Islet of Langerhans (tissue), 1 donor: ENCODE measurements around the gene MYO9B.
"Not testable (repeated sequence)": the region's sequence is repeated elsewhere in the genome, so short reads cannot be mapped to it uniquely, and the experiment has no call there.

ENCODE experiments used
- FAIRE-seq: peaks from one replicate; lab custom pipeline; 2011; peaks lifted over from hg19 to GRCh38; lab: Jason Lieb, UNC

Gene MYO9B

GRCh38 chr19:17090583-17090982 lies 15.0 kb downstream of the MYO9B start:
- FAIRE-seq: no peak

- no peak for FAIRE-seq
These were observed 16.3 kb downstream of the MYO9B start for GRCh38 chr19:17091758-17092333.

- no peak for FAIRE-seq
These were observed 17.1 kb downstream of the MYO9B start for GRCh38 chr19:17092696-17093095.

DNA sequence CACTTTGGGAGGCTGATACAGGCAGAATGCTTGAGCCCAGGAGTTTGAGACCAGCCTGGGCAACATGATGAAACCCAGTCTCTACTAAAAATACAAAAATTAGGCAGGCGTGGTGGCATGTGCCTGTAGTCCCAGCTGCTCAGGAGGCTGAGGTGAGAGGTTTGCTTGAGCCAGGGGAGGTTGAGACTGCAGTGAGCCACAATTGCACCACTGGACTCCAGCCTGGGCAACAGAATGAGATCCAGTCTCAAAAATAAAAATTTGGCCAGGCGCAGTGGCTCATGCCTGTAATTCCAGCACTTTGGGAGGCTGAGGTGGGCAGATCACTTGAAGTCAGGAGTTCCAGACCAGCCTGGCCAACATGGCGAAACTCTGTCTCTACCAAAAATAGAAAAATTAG lies 19.1 kb downstream of the MYO9B start:
- not testable (repeated sequence) for FAIRE-seq

DNA sequence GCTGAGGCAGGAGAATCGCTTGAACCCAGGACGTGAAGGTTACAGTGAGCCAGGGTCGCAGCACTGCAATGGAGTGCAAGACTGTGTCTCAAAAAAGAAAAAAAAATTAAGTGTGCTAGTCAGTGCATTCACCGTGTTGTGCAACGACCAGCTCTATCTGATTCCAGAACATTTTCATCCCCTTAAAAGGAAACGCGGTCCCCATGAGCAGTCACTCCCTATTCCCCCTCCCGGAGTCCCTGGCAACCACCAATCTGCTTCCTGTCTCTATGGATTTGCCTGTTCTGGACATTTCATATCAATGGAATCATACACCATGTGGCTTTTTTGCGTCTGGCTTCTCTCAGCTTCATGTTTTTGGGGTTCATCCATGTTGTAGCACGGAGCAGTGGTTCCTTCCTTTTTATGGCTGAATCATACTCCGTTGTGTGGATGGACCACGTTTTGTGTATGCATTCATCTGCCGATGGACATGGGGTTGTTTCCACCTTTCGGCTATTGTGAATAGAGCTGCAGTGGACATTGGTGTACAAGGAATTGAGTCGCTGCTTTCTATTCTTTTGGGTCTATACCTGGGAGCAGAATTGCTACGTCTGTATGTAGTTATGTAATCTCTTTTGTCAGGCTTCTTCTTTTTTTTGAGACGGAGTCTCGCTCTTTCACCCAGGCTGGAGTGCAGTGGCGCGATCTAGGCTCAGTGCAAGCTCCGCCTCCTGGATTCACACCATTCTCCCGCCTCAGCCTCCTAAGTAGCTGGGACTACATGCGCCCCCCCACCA lies 19.8 kb downstream of the MYO9B start:
- FAIRE-seq: no peak

GRCh38 chr19:17097593-17098126 lies 22.1 kb downstream of the MYO9B start:
- FAIRE-seq: no peak

- FAIRE-seq: no peak
These were observed 22.7 kb downstream of the MYO9B start for GRCh38 chr19:17098326-17098725.

DNA sequence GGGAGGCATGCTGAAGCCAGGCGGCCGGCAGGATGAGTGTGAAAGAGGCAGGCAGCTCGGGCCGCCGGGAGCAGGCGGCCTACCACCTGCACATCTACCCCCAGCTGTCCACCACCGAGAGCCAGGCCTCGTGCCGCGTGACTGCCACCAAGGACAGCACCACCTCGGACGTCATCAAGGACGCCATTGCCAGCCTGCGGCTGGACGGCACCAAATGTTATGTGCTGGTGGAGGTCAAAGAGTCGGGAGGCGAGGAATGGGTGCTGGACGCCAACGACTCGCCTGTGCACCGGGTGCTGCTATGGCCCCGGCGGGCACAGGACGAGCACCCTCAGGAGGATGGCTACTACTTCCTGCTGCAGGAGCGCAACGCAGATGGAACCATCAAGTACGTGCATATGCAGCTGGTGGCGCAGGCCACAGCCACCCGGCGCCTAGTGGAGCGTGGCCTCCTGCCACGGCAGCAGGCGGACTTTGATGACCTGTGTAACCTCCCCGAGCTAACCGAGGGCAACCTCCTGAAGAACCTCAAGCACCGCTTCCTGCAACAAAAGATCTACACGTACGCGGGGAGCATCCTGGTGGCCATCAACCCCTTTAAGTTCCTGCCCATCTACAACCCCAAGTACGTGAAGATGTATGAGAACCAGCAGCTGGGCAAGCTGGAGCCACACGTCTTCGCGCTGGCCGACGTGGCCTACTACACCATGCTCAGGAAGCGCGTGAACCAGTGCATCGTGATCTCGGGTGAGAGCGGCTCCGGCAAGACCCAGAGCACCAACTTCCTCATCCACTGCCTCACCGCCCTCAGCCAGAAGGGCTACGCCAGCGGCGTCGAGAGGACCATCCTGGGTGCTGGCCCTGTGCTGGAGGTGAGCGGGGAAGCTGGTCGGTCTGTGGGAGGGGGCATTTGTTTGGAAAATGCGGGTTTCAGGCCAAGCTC lies 26.4 kb downstream of the MYO9B start:
- FAIRE-seq: no peak

DNA sequence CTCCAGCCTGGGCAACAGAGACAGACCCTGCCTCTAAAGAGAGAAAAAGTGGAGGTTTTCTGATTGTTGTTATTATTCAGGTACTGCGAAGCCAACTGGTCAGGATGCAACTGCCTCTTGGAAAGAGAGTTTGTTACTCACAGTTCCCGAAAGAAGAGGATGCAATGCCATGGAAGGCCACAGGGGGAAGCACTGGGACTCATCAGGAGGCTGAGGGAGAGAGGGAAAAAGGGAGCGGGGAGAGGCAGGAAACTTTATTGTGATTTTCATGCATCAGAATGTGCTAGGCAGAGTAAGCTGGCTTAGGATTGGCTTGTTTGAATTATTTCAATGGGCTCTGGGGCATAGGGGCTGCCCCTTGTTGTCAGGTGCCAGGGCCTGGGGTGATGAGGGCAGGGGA lies 27.6 kb downstream of the MYO9B start:
- FAIRE-seq: no peak

DNA sequence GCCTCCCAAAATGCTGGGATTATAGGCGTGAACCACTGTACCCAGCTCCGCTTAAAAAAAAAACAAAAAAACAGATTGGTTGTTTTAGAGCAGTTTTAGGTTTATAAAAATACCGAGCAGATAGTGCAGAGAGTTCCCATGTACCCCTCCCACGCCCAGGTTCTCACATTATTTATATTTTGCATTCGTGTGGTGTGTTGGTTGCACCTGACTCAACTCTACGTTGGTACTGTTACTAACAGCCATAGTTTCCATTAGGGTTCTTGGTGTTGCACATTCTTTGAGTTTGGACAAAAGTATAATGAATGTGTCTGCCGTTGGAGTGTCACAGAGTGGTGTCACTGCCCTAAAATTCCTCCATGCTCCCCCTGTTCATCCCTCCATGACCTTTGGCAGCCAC lies 29.1 kb downstream of the MYO9B start:
- FAIRE-seq: no peak

- no peak for FAIRE-seq
These were observed 30.0 kb downstream of the MYO9B start for GRCh38 chr19:17105556-17105955.

DNA sequence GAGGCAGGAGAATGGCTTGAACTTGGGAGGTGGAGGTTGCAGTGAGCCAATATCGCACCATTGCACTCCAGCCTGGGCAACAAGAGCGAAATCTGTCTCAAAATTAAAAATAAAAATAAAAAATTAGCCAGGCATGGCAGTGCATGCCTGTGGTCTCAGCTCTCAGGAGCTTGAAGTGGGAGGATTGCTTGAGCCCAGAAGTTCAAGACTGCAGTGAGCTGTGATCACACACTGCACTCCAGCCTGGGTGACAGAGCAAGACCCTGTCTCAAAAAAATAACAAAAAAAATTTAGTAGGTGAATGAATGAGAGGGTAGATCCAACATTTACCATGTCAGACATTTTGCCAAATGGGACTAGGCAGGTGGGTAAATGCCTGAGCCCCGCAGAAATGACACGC lies 31.4 kb downstream of the MYO9B start:
- FAIRE-seq: not testable (repeated sequence)

DNA sequence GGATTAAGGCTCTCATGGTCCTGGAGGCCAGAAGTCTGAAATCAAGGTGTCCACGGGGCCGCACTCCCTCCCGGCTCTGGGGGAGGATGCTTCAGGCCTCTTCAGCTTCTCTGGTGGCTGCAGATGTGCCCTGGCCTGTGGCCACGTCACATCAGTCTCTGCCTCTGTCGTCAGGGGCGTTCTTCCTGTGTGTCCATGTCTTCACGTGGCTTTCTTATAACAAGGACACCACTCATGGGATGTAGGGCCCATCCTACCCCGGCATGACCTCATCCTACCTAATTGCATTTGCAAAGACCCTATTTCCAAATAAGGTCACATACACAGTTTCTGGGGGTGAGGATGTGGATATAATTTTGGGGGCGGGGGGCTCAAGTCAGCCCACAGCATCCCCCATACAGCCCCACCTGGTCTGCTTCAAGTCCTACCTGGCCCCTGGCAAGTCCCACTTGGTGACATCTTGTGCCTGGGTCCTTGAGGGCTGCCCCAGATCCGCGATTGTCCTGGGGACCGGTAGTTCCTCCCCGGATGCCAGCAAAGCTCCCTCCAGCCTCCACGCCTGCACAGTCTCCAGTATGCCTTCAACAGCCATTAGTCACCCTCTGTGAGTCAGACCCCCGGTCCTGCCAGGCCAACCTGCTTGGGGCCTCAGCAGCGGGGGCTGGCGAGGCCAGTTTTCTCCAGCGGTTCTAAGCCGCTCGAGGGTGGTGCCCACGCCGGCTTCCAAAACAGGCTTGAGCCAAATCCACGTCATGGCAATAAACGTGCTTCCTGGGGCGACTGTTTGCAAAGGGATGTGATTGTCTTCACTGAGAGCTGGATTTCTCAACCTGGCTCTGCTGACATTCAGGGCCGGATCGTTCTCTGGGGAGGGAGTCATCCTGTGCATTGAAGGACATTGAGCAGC lies 32.2 kb downstream of the MYO9B start:
- FAIRE-seq: no peak

DNA sequence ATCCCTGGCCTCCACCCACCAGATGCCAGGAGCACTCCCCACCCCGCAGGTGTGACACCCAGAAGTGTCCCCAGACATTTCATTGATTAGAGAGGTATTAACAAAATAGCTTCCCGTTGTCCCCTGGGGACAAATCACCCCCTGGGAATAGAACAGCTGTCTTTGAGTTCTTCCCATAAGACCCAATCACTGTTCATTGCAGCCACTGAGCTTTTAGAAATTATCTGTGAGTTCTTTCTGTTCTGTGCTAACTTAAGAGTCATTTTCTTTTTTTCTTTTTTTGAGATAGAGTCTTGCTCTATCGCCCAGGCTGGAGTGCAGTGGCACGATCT lies 32.8 kb downstream of the MYO9B start:
- no peak for FAIRE-seq

- no peak for FAIRE-seq
These were observed 33.7 kb downstream of the MYO9B start for GRCh38 chr19:17109300-17109699.

GRCh38 chr19:17109962-17110598 lies 34.5 kb downstream of the MYO9B start:
- FAIRE-seq: no peak

- FAIRE-seq: no peak
These were observed 35.0 kb downstream of the MYO9B start for GRCh38 chr19:17110599-17110966.

GRCh38 chr19:17111766-17112165 lies 36.2 kb downstream of the MYO9B start:
- no peak for FAIRE-seq

GRCh38 chr19:17112271-17112670 lies 36.7 kb downstream of the MYO9B start:
- no peak for FAIRE-seq

GRCh38 chr19:17112700-17113099 lies 37.1 kb downstream of the MYO9B start:
- no peak for FAIRE-seq

- no peak for FAIRE-seq
These were observed 37.7 kb downstream of the MYO9B start for GRCh38 chr19:17113127-17113785.
